Neutrophil (primary cell): Measurements from ENCODE around the gene SYTL1.

Experiments used
- H3K27ac ChIP-seq: fragments of 200-600 bp; sonication (generic); 2 replicates; pipeline ENCODE4 v1.5.1; 2016; ENCODE audit warnings: mild to moderate bottlenecking, moderate library complexity
- H3K27me3 ChIP-seq: fragments of 200-600 bp; sonication (generic); 2 replicates; pipeline ENCODE4 v1.6.0; 2016; ENCODE audit warnings: mild to moderate bottlenecking
- H3K36me3 ChIP-seq: fragments of 200-600 bp; sonication (generic); 2 replicates; pipeline ENCODE4 v1.5.1; 2017
- H3K4me1 ChIP-seq, 2 experiments: fragments of 200-600 bp in 1 of 2; sonication (generic) in 1 of 2; 1 replicate in 1 of 2; 2 replicates in 1 of 2; pipeline versions ENCODE4 v1.5.1 to v1.6.1; 2013 to 2016; ENCODE audit warnings: low read depth in 1 of 2, low read length in 1 of 2, mild to moderate bottlenecking in 1 of 2, moderate library complexity in 1 of 2; ENCODE audit not compliant: control insufficient read depth in 1 of 2, insufficient read depth in 1 of 2
- H3K4me3 ChIP-seq, 2 experiments: fragments of 200-600 bp in 1 of 2; sonication (generic) in 1 of 2; 1 replicate in 1 of 2; 2 replicates in 1 of 2; pipeline ENCODE4 v1.5.1; 2013 to 2016; ENCODE audit warnings: low read depth in 1 of 2, low read length in 1 of 2, mild to moderate bottlenecking in 1 of 2, moderate library complexity in 1 of 2
- H3K9me3 ChIP-seq: fragments of 200-600 bp; sonication (generic); 2 replicates; pipeline ENCODE4 v1.5.1; 2016
- TF ChIP-seq, protein P1 (sequence below): fragments of 200-600 bp; sonication (generic); IDR thresholded peaks from 2 replicates; pipeline ENCODE4 v1.5.1; 2016; ENCODE audit warnings: antibody characterized with exemption

Gene SYTL1

DNA sequence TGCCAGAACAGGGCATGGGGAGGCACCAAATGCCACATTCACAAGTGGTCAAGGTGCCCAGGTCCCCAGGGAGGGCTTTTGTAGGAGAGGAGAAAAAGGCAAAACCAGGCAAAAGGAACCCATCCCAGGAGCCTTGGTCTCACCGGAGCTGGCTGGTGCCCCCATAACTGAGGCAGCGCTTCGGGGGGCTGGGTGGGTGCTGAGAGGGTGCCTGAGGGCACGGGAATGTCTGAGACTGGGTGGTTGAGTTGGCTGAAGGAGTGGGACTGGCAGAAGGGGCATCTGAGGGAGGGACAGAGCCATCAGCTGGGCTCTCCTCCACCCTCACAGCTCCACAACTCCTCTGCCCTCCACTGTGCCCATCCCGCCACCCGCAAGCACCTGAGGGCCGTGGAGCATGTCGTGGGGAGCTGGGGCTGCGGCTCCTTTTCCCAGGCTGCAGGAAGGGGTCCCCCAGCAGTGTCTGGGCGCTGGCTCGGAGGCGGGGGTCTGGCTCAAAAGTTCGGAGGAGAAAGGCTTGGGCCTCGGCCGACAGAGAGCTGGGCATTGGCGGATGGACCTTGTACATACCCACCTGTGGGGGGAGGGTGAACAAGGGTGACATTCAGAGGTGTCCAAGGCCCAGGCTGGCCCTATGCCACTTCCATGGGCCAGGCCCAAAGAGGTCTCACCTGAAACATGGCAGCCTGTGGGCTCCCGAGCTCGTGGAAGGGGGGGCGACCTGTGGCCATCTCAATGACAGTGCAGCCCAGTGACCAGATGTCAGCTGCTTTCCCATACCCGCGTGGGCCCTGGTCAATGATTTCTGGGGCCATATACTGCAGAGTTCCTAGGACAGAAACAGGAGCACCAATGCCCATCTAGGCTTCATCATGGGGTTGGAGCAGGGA, 16.5 kb downstream of the SYTL1 start:
- Histone ChIP-seq H3K9me3 (no peaks in the 10 kb centered on the region), H3K4me3 (peak overlapping the region in 1 of 2 experiments; percentile 70), H3K27ac (peak overlapping the region; percentile 73), H3K27me3 (peaks cover 36% of the 10 kb centered on the region), H3K4me1 (peaks cover 29 to 40% of the 10 kb centered on the region in 2 experiments), H3K36me3 (peaks cover 15% of the 10 kb centered on the region)
- TF ChIP-seq, protein P1, sequence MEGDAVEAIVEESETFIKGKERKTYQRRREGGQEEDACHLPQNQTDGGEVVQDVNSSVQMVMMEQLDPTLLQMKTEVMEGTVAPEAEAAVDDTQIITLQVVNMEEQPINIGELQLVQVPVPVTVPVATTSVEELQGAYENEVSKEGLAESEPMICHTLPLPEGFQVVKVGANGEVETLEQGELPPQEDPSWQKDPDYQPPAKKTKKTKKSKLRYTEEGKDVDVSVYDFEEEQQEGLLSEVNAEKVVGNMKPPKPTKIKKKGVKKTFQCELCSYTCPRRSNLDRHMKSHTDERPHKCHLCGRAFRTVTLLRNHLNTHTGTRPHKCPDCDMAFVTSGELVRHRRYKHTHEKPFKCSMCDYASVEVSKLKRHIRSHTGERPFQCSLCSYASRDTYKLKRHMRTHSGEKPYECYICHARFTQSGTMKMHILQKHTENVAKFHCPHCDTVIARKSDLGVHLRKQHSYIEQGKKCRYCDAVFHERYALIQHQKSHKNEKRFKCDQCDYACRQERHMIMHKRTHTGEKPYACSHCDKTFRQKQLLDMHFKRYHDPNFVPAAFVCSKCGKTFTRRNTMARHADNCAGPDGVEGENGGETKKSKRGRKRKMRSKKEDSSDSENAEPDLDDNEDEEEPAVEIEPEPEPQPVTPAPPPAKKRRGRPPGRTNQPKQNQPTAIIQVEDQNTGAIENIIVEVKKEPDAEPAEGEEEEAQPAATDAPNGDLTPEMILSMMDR, result no peak

DNA sequence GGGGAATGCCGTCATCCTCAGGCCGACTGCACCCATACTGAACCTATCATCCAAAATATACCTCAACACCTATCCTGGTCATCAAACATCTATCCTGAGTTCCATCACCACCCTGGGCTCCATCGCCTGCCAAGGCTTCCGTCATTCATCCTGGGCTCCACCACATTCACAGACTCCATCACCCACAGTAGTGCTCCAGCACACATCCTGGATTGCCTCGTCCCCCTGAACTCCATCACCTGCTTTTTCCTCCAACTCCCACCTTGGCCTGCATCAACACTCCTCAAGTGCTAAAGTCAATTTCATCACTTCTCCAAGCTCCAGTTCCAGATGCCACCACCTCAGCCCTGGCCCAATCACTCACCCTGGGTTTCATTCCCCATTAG, 17.1 kb downstream of the SYTL1 start:
- peaks cover 36% of the 10 kb centered on the region for H3K27me3 ChIP-seq
- H3K4me1 ChIP-seq, result peaks cover 29 to 40% of the 10 kb centered on the region in 2 experiments
- H3K27ac ChIP-seq, result no peak overlapping the region
- H3K4me3 ChIP-seq, result no peak overlapping the region
- H3K9me3 ChIP-seq, result no peaks in the 10 kb centered on the region
- TF ChIP-seq, protein P1, result no peak
- H3K36me3 ChIP-seq, result peaks cover 8% of the 10 kb centered on the region

GRCh38 chr1:27359822-27360158, 18.0 kb downstream of the SYTL1 start:
- H3K4me1 ChIP-seq, result peaks cover 29 to 43% of the 10 kb centered on the region in 2 experiments
- H3K36me3 ChIP-seq, result peaks cover 6% of the 10 kb centered on the region
- H3K4me3 ChIP-seq, result peak overlapping the region; percentile 64 to 68
- no peaks in the 10 kb centered on the region for H3K9me3 ChIP-seq
- no peak overlapping the region for H3K27ac ChIP-seq
- TF ChIP-seq, protein P1, result no peak
- H3K27me3 ChIP-seq, result peaks cover 36% of the 10 kb centered on the region

GRCh38 chr1:27360159-27361043, 18.6 kb downstream of the SYTL1 start:
- Histone ChIP-seq H3K36me3 (peaks cover 2% of the 10 kb centered on the region), H3K4me3 (peak overlapping the region; percentile 64 to 68), H3K4me1 (peaks cover 35 to 49% of the 10 kb centered on the region in 2 experiments), H3K27ac (no peak overlapping the region), H3K27me3 (peaks cover 42% of the 10 kb centered on the region), H3K9me3 (no peaks in the 10 kb centered on the region)
- TF ChIP-seq, protein P1, result no peak

- Histone ChIP-seq H3K4me1 (peaks cover 39 to 52% of the 10 kb centered on the region in 2 experiments), H3K9me3 (no peaks in the 10 kb centered on the region), H3K4me3 (peak overlapping the region; percentile 64 to 68), H3K27me3 (peaks cover 48% of the 10 kb centered on the region), H3K27ac (no peak overlapping the region), H3K36me3 (no peaks in the 10 kb centered on the region)
- TF ChIP-seq, protein P1, result no peak
These were observed 19.2 kb downstream of the SYTL1 start for GRCh38 chr1:27361044-27361402.
